HG02759 (cell line): ENCODE results near the gene KIF17.
A peak's percentile ranks its signal among the peaks of the same experiment; 100 is the strongest.

ENCODE experiments used
- ATAC-seq: cut with Tn5 transposase; IDR thresholded peaks from one replicate; pipeline ENCODE4 v1.9.1; 2021; ENCODE audit warnings: mild to moderate bottlenecking, moderate library complexity; ENCODE audit not compliant: unreplicated experiment

Gene KIF17

GRCh38 chr1:20717452-20718342 is at the start of gene KIF17:
KIF17 (minus strand) TSS chr1:20718007; CDS start chr1:20717706, 301 bp downstream.
- ATAC-seq = peak; percentile 58

- no peak for ATAC-seq
Measured at GRCh38 chr1:20767271-20767670, 49.5 kb upstream of the KIF17 start.

- no peak for ATAC-seq
Measured at GRCh38 chr1:20763417-20763816, 45.6 kb upstream of the KIF17 start.

- no peak for ATAC-seq
Measured at GRCh38 chr1:20760322-20760721, 42.5 kb upstream of the KIF17 start.

- ATAC-seq = no peak
Measured at GRCh38 chr1:20753589-20753988, 35.8 kb upstream of the KIF17 start.

- no peak for ATAC-seq
Measured at GRCh38 chr1:20751462-20751990, 33.7 kb upstream of the KIF17 start.

- ATAC-seq = no peak
Measured at GRCh38 chr1:20742671-20743070, 24.9 kb upstream of the KIF17 start.

- no peak for ATAC-seq
Measured at GRCh38 chr1:20740781-20741180, 23.0 kb upstream of the KIF17 start.

- no peak for ATAC-seq
Measured at GRCh38 chr1:20739225-20739624, 21.4 kb upstream of the KIF17 start.

GRCh38 chr1:20735581-20736111 is 17.8 kb upstream of the KIF17 start:
- no peak for ATAC-seq

- peak; percentile 5 for ATAC-seq
Measured at GRCh38 chr1:20733360-20733975, 15.7 kb upstream of the KIF17 start.

- peak; percentile 52 for ATAC-seq
Measured at GRCh38 chr1:20732588-20733359, 15.0 kb upstream of the KIF17 start, which contains the start of gene SH2D5. SH2D5 (minus strand) TSS chr1:20732703; CDS start chr1:20728044, 4,659 bp downstream.

- peak; percentile 66 for ATAC-seq
Measured at GRCh38 chr1:20732071-20732587, 14.3 kb upstream of the KIF17 start.

GRCh38 chr1:20731057-20731991 is 13.5 kb upstream of the KIF17 start:
- ATAC-seq = peak; percentile 16

GRCh38 chr1:20730690-20731056 is 12.9 kb upstream of the KIF17 start:
- no peak for ATAC-seq

GRCh38 chr1:20729990-20730689 is 12.3 kb upstream of the KIF17 start:
- ATAC-seq = no peak

- no peak for ATAC-seq
Measured at GRCh38 chr1:20729155-20729931, 11.5 kb upstream of the KIF17 start.
